ENCODE data around the gene SPSB2.
"Not testable (repeated sequence)": the region's sequence is repeated elsewhere in the genome, so short reads cannot be mapped to it uniquely, and the experiment has no call there.

SPSB2 gene

DNA sequence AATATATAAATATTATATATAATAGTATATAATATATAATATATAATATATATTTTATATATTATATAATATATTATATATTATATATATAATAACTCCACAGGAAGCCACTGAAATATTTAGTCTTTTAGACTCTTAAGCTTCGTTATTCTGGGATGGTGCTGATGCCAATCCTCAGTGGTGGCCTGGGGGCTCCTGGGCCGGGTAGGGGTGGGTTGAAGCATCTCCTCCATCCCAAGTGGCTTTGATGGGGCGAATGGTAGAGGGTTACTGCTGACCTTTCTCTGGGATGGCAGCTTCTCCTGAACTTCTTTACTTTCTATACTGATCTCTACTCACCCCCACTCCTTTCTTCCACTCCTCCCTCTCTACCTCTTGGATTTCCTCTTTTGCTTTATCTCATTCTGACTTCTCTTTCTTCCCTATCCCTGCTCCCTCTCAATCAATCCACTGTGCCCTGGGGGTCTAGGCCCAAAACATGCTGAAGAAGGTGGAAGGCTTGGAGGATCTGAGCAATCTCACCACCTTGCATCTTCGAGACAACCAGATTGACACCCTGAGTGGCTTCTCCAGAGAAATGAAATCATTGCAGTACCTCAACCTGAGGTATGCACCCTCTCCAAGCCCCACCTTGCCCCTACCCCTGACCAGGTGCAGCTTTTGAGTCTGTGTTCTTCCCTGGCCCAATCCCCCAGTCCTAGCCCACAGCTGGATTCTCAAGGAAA, 36.5 kb upstream of the SPSB2 start:
- no peak overlapping the region for H3K27ac ChIP-seq (ENCODE audit: insufficient read depth in 1 of 2, low read depth in 1 of 2, low read length in 2 of 2, poor library complexity in 1 of 2, severe bottlenecking in 2 of 2)
- ChIA-PET CTCF (interaction anchor here (2.3 to 12.4 kb wide), 4 partner anchors 16 to 39 kb away, joined by 5 to 105 read pairs (median 22); partner anchors contain the start of genes SPSB2 and TPI1), POLR2A (no interaction called here)
- H3K9me3 ChIP-seq (ENCODE audit: control extremely low read depth in 1 of 5, control insufficient read depth in 4 of 5, insufficient read depth in 2 of 5, low read depth in 1 of 5, low read length in 4 of 5): no peaks in the 10 kb centered on the region
- H3K4me3 ChIP-seq (ENCODE audit: control insufficient read depth in 1 of 7, extremely low read depth in 1 of 7, insufficient read depth in 4 of 7, low read depth in 2 of 7, low read length in 6 of 7): no peak overlapping the region
- DNase-seq: peak in 1 of 3 donors; percentile 39
- 100% methylated on average over 2 of the region's 4 CpGs for WGBS (ENCODE audit: insufficient coverage)
- peaks cover 0 to 13% (median 3%) of the 10 kb centered on the region in 4 experiments for H3K36me3 ChIP-seq (ENCODE audit: control insufficient read depth in 4 of 4, insufficient read depth in 4 of 4, low read length in 3 of 4)
- H3K27me3 ChIP-seq (replicated peaks in 2 of 5; ENCODE audit: control insufficient read depth in 4 of 5, insufficient read depth in 5 of 5, low read length in 4 of 5): no peaks in the 10 kb centered on the region
- H3K4me1 ChIP-seq (ENCODE audit: control extremely low read depth in 1 of 4, control insufficient read depth in 4 of 4, insufficient read depth in 4 of 4, low read length in 3 of 4): peaks cover 4 to 18% (median 15%) of the 10 kb centered on the region in 4 experiments

DNA sequence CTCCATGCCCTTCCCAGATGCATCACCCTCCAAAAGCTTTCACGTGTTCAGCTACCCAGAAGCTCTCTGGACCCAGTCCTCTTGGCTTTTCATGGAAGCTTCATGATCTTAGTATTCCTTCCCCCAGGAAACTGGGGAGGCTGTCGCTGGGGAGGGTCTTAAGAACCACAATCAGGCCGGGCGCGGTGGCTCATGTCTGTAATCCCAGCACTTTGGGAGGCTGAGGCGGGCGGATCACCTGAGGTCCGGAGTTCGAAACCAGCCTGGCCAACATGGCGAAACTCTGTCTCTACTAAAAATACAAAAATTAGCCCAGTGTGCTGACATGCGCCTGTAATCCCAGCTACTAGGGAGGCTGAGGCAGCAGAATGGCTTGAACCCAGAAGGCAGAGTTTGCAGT, 35.0 kb upstream of the SPSB2 start:
- POLR2A ChIA-PET: interaction anchor here (0.5 kb wide), 1 partner anchor 335 kb away, joined by 5 read pairs; no protein-coding TSS in a partner anchor
- Histone ChIP-seq H3K4me1 (ENCODE audit: control extremely low read depth in 1 of 4, control insufficient read depth in 4 of 4, insufficient read depth in 4 of 4, low read length in 3 of 4) (peaks cover 15 to 25% (median 24%) of the 10 kb centered on the region in 4 experiments), H3K36me3 (ENCODE audit: control insufficient read depth in 4 of 4, insufficient read depth in 4 of 4, low read length in 3 of 4) (peaks cover 0 to 13% (median 3%) of the 10 kb centered on the region in 4 experiments)
- not testable (repeated sequence) for H3K27ac ChIP-seq (ENCODE audit: insufficient read depth in 1 of 2, low read depth in 1 of 2, low read length in 2 of 2, poor library complexity in 1 of 2, severe bottlenecking in 2 of 2); H3K9me3 ChIP-seq (ENCODE audit: control extremely low read depth in 1 of 5, control insufficient read depth in 4 of 5, insufficient read depth in 2 of 5, low read depth in 1 of 5, low read length in 4 of 5); H3K27me3 ChIP-seq (replicated peaks in 2 of 5; ENCODE audit: control insufficient read depth in 4 of 5, insufficient read depth in 5 of 5, low read length in 4 of 5); DNase-seq; H3K4me3 ChIP-seq (ENCODE audit: control insufficient read depth in 1 of 7, extremely low read depth in 1 of 7, insufficient read depth in 4 of 7, low read depth in 2 of 7, low read length in 6 of 7)
- CTCF ChIA-PET: interaction anchor here (1.1 to 12.4 kb wide), 10 partner anchors 9 to 55 kb away, joined by 3 to 105 read pairs (median 4); partner anchors contain the start of genes SPSB2 and TPI1
- WGBS (ENCODE audit: insufficient coverage): 96% methylated on average over 8 of the region's 11 CpGs

DNA sequence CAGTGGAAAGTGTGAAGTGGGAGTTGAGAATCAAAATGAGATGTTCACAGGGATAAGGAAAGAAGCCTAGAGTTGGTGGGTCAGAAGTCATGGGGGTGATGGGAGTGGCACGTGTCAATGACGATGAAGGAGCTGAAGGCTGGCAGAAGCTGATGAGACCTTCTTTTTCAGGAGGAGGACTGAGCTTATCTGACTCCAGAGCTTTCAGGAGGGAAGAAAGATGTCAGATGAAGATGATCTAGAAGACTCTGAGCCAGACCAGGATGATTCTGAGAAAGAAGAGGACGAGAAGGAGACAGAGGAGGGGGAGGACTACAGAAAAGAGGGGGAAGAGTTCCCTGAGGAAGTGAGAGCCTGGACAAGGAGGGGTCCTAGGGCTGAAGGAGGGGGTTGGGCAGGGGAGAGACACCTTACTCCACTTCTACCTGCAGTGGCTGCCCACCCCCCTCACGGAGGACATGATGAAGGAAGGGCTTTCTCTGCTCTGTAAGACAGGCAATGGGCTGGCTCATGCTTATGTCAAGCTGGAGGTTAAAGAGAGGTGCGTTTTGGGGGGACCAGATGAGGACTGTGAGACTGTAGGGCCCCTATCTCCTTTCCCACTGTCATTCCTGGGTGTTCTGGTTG, 32.4 kb upstream of the SPSB2 start:
- Histone ChIP-seq H3K27ac (ENCODE audit: insufficient read depth in 1 of 2, low read depth in 1 of 2, low read length in 2 of 2, poor library complexity in 1 of 2, severe bottlenecking in 2 of 2) (peak overlapping the region; percentile 93 to 97), H3K36me3 (ENCODE audit: control insufficient read depth in 4 of 4, insufficient read depth in 4 of 4, low read length in 3 of 4) (peaks cover 0 to 13% (median 3%) of the 10 kb centered on the region in 4 experiments), H3K4me1 (ENCODE audit: control extremely low read depth in 1 of 4, control insufficient read depth in 4 of 4, insufficient read depth in 4 of 4, low read length in 3 of 4) (peaks cover 15 to 29% (median 26%) of the 10 kb centered on the region in 4 experiments), H3K4me3 (ENCODE audit: control insufficient read depth in 1 of 7, extremely low read depth in 1 of 7, insufficient read depth in 4 of 7, low read depth in 2 of 7, low read length in 6 of 7) (peak overlapping the region in 6 of 7 experiments; percentile 70 to 87 (median 78)), H3K9me3 (ENCODE audit: control extremely low read depth in 1 of 5, control insufficient read depth in 4 of 5, insufficient read depth in 2 of 5, low read depth in 1 of 5, low read length in 4 of 5) (no peaks in the 10 kb centered on the region), H3K27me3 (replicated peaks in 2 of 5; ENCODE audit: control insufficient read depth in 4 of 5, insufficient read depth in 5 of 5, low read length in 4 of 5) (no peaks in the 10 kb centered on the region)
- 94% methylated on average over 4 of the region's 5 CpGs for WGBS (ENCODE audit: insufficient coverage)
- ChIA-PET CTCF (interaction anchor here (0.7 to 12.4 kb wide), 7 partner anchors 12 to 203 kb away, joined by 3 to 105 read pairs (median 4); partner anchors contain the start of genes SPSB2 and TPI1), POLR2A (interaction anchor here (0.6 to 1.4 kb wide), 3 partner anchors 32 to 112 kb away, joined by 3 to 6 read pairs (median 4); no protein-coding TSS in a partner anchor)
- DNase-seq: no peak

DNA sequence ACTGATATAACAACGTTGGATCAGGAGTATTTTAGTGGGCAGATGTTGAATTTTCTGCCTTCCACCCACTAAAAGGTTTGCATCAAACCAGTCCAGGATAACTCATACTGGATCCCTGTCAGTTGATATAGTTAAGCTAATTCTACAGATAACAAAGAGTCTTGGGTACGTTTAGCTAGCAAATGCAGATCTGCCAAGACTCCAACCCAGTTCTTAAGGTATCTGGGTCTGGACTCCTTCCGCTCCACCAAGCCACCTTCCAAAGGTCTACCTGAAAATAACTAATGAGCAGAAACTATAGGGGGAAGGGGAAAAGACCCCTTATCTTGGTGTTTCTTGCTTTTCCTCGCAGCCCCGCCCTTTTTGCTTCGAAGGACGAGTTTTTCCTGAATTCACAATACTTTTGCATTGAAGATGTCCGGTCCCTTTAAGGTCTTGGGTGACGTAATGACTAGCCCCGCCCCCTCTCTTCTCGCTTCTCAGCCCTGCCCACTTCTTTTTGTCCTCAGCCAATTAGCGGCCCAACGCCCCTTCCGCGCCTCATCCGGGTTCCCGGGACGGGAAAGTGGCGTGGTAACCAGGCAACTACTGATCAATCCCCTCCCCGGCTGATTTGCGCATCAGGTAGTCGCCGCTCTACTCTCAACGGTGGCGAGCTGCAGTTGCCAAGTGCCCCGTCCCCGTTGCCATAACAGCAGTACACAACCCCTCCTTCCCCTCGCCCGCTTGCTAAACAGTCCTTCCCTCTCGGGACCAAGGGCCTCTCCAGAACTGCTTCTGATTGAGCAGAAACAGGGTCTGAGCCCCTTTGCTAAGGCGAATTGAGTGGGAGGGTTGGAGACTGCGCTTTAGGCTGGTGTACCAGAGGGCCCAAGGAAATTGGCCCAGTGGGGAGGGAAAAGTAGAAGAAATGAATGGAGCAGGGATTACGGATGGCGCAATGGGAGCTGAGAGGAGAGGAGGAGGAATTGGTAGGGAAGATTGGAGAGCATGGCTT, 31.5 kb upstream of the SPSB2 start, which contains the start of gene LRRC23:
Gene LRRC23, plus strand, starts transcription at position 543 of the 997 bp plus-strand sequence. CDS start 812 bp downstream, outside the sequence.
- Histone ChIP-seq H3K36me3 (ENCODE audit: control insufficient read depth in 4 of 4, insufficient read depth in 4 of 4, low read length in 3 of 4) (peaks cover 0 to 13% (median 3%) of the 10 kb centered on the region in 4 experiments), H3K4me3 (ENCODE audit: control insufficient read depth in 1 of 7, extremely low read depth in 1 of 7, insufficient read depth in 4 of 7, low read depth in 2 of 7, low read length in 6 of 7) (peak within 1 kb of the TSS; percentile 54 to 87 (median 73)), H3K27ac (ENCODE audit: insufficient read depth in 1 of 2, low read depth in 1 of 2, low read length in 2 of 2, poor library complexity in 1 of 2, severe bottlenecking in 2 of 2) (peak within 1 kb of the TSS; percentile 93 to 97), H3K9me3 (ENCODE audit: control extremely low read depth in 1 of 5, control insufficient read depth in 4 of 5, insufficient read depth in 2 of 5, low read depth in 1 of 5, low read length in 4 of 5) (no peaks in the 10 kb centered on the region), H3K27me3 (replicated peaks in 2 of 5; ENCODE audit: control insufficient read depth in 4 of 5, insufficient read depth in 5 of 5, low read length in 4 of 5) (no peaks in the 10 kb centered on the region), H3K4me1 (ENCODE audit: control extremely low read depth in 1 of 4, control insufficient read depth in 4 of 4, insufficient read depth in 4 of 4, low read length in 3 of 4) (peaks cover 17 to 39% (median 35%) of the 10 kb centered on the region in 4 experiments)
- WGBS (ENCODE audit: insufficient coverage): 5% methylated on average over 26 of the region's 34 CpGs
- ChIA-PET POLR2A (interaction anchor here (0.7 to 1.4 kb wide), 2 partner anchors 33 to 113 kb away, joined by 3 to 6 read pairs; no protein-coding TSS in a partner anchor), CTCF (interaction anchor here (0.6 to 12.4 kb wide), 9 partner anchors 10 to 204 kb away, joined by 3 to 105 read pairs (median 3); partner anchors contain the start of genes SPSB2 and TPI1)
- peak; percentile 96 to 98 (median 97) for DNase-seq

DNA sequence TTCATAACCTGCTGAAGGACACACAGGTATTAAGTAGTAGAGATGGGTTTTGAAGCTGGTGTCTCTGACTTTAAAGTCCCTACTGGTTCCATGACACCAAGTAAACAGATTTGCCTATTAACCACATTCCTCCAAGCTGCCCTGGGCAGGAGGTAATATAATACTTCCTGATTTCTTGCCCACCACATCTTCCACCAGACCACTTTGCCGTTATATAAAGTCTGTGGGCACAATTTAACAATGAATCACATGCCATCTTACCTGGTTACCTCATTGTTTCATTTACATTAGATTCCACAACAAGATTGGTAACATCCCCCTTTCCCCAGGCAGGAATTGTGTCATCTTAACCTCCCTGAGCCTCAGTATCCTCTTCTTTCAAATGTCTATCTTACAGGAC, 30.6 kb upstream of the SPSB2 start:
- H3K9me3 ChIP-seq (ENCODE audit: control extremely low read depth in 1 of 5, control insufficient read depth in 4 of 5, insufficient read depth in 2 of 5, low read depth in 1 of 5, low read length in 4 of 5): no peaks in the 10 kb centered on the region
- peaks cover 0 to 13% (median 3%) of the 10 kb centered on the region in 4 experiments for H3K36me3 ChIP-seq (ENCODE audit: control insufficient read depth in 4 of 4, insufficient read depth in 4 of 4, low read length in 3 of 4)
- no peaks in the 10 kb centered on the region for H3K27me3 ChIP-seq (replicated peaks in 2 of 5; ENCODE audit: control insufficient read depth in 4 of 5, insufficient read depth in 5 of 5, low read length in 4 of 5)
- ChIA-PET POLR2A (no interaction called here), CTCF (interaction anchor here (0.8 to 12.4 kb wide), 6 partner anchors 9 to 33 kb away, joined by 3 to 105 read pairs (median 9); partner anchors contain the start of genes SPSB2 and TPI1)
- 0% methylated on average over 1 of the region's 1 CpG for WGBS (ENCODE audit: insufficient coverage)
- DNase-seq: peak; percentile 35 to 86 (median 83)
- peak overlapping the region; percentile 93 to 97 for H3K27ac ChIP-seq (ENCODE audit: insufficient read depth in 1 of 2, low read depth in 1 of 2, low read length in 2 of 2, poor library complexity in 1 of 2, severe bottlenecking in 2 of 2)
- peak overlapping the region in 2 of 7 experiments; percentile 70 to 85 for H3K4me3 ChIP-seq (ENCODE audit: control insufficient read depth in 1 of 7, extremely low read depth in 1 of 7, insufficient read depth in 4 of 7, low read depth in 2 of 7, low read length in 6 of 7)
- peaks cover 17 to 45% (median 40%) of the 10 kb centered on the region in 4 experiments for H3K4me1 ChIP-seq (ENCODE audit: control extremely low read depth in 1 of 4, control insufficient read depth in 4 of 4, insufficient read depth in 4 of 4, low read length in 3 of 4)

DNA sequence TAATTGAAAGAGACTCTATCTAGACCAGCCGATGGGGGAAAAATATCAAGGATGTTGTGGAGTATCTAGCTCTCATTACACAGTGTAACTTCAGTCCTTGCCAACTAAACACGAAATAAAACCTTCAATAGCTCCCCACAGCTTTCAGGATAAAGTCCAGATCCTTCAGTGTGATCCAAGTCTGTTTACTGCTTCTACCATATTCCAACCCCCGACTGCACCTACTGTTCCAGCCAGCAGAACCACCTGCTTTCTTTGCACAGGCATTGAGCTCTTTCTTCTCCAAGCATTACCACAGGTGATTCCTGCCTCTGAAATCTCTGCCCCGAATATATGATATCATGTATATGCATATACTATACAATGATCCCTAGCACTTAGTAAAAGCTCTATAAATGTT, 29.3 kb upstream of the SPSB2 start:
- 90% methylated on average over 2 of the region's 4 CpGs for WGBS (ENCODE audit: insufficient coverage)

More for the DNA sequence above, 29.3 kb upstream of the SPSB2 start:
- Histone ChIP-seq H3K27ac (ENCODE audit: insufficient read depth in 1 of 2, low read depth in 1 of 2, low read length in 2 of 2, poor library complexity in 1 of 2, severe bottlenecking in 2 of 2) (no peak overlapping the region), H3K36me3 (ENCODE audit: control insufficient read depth in 4 of 4, insufficient read depth in 4 of 4, low read length in 3 of 4) (peaks cover 0 to 10% (median under 1%) of the 10 kb centered on the region in 4 experiments), H3K27me3 (replicated peaks in 2 of 5; ENCODE audit: control insufficient read depth in 4 of 5, insufficient read depth in 5 of 5, low read length in 4 of 5) (no peaks in the 10 kb centered on the region), H3K9me3 (ENCODE audit: control extremely low read depth in 1 of 5, control insufficient read depth in 4 of 5, insufficient read depth in 2 of 5, low read depth in 1 of 5, low read length in 4 of 5) (no peaks in the 10 kb centered on the region), H3K4me1 (ENCODE audit: control extremely low read depth in 1 of 4, control insufficient read depth in 4 of 4, insufficient read depth in 4 of 4, low read length in 3 of 4) (peaks cover 17 to 45% (median 40%) of the 10 kb centered on the region in 4 experiments), H3K4me3 (ENCODE audit: control insufficient read depth in 1 of 7, extremely low read depth in 1 of 7, insufficient read depth in 4 of 7, low read depth in 2 of 7, low read length in 6 of 7) (no peak overlapping the region)
- POLR2A ChIA-PET: interaction anchor here (0.7 to 1.3 kb wide), 2 partner anchors 11 to 42 kb away, joined by 3 to 6 read pairs; partner anchors contain the start of gene C12orf57
- CTCF ChIA-PET: interaction anchor here (0.6 to 12.4 kb wide), 7 partner anchors 8 to 209 kb away, joined by 3 to 105 read pairs (median 4); partner anchors contain the start of genes SPSB2 and TPI1
- DNase-seq: no peak

Data from common myeloid progenitor, CD34-positive (primary cell).